Glutamatergic neuron (in vitro differentiated cells): ENCODE measurements around the gene KDM1B. TPM values are rescaled to one million over a fixed set of nuclear protein-coding genes. Genes with fewer than 3 reads are reported as not detected.

Experiments
- DNase-seq: peaks from one replicate; pipeline ENCODE4 v3.0.0; 2022
- H3K27ac Mint-ChIP-seq: one replicate; pipeline ENCODE4 v1.8.0; 2020; ENCODE audit warnings: mild to moderate bottlenecking, mixed read lengths, inconsistent platforms; ENCODE audit not compliant: unreplicated experiment
- H3K27me3 Mint-ChIP-seq: one replicate; pipeline ENCODE4 v1.8.0; 2020; ENCODE audit warnings: mild to moderate bottlenecking, moderate library complexity, mixed read lengths, inconsistent platforms; ENCODE audit not compliant: unreplicated experiment
- H3K36me3 Mint-ChIP-seq: one replicate; pipeline ENCODE4 v1.8.0; 2020; ENCODE audit warnings: mild to moderate bottlenecking, mixed read lengths, inconsistent platforms; ENCODE audit not compliant: unreplicated experiment
- H3K4me1 Mint-ChIP-seq: one replicate; pipeline ENCODE4 v1.8.0; 2020; ENCODE audit warnings: mild to moderate bottlenecking, low read depth, mixed read lengths, inconsistent platforms; ENCODE audit not compliant: unreplicated experiment
- H3K4me3 Mint-ChIP-seq: one replicate; pipeline ENCODE4 v1.8.0; 2020; ENCODE audit warnings: mild to moderate bottlenecking, mixed read lengths, inconsistent platforms; ENCODE audit not compliant: unreplicated experiment
- H3K9me3 Mint-ChIP-seq: one replicate; pipeline ENCODE4 v1.8.0; 2020; ENCODE audit warnings: mild to moderate bottlenecking, moderate library complexity, mixed read lengths, inconsistent platforms; ENCODE audit not compliant: unreplicated experiment
- total RNA-seq: library from RNA; stranded (reverse); fragmentation: NEBNext Ultra II Directional; extraction: Animal tissue kit (Norgen Biotek cat#: 25700); gene quantifications from one replicate; pipeline ENCODE4 v1.2.1, GENCODE V29; 2021; ENCODE audit not compliant: unreplicated experiment
- TF ChIP-seq, protein P1 (sequence below): fragments of 200-600 bp; sonication (generic); IDR thresholded peaks from one replicate; pipeline ENCODE4 v1.5.0; 2021; ENCODE audit not compliant: partially characterized antibody, unreplicated experiment

KDM1B gene
- total RNA-seq, 1 donor from 2014 or later: 21.1 TPM

GRCh38 chr6:18270216-18270615 is 115.0 kb downstream of the KDM1B start:
- TF ChIP-seq, protein P1, sequence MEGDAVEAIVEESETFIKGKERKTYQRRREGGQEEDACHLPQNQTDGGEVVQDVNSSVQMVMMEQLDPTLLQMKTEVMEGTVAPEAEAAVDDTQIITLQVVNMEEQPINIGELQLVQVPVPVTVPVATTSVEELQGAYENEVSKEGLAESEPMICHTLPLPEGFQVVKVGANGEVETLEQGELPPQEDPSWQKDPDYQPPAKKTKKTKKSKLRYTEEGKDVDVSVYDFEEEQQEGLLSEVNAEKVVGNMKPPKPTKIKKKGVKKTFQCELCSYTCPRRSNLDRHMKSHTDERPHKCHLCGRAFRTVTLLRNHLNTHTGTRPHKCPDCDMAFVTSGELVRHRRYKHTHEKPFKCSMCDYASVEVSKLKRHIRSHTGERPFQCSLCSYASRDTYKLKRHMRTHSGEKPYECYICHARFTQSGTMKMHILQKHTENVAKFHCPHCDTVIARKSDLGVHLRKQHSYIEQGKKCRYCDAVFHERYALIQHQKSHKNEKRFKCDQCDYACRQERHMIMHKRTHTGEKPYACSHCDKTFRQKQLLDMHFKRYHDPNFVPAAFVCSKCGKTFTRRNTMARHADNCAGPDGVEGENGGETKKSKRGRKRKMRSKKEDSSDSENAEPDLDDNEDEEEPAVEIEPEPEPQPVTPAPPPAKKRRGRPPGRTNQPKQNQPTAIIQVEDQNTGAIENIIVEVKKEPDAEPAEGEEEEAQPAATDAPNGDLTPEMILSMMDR: no peak
- Mint-ChIP-seq H3K27me3 (peaks cover 2% of the 10 kb centered on the region), H3K4me3 (no peak overlapping the region), H3K4me1 (no peaks in the 10 kb centered on the region), H3K27ac (no peak overlapping the region), H3K9me3 (peaks cover under 1% of the 10 kb centered on the region), H3K36me3 (no peaks in the 10 kb centered on the region)
- no peak for DNase-seq

Other genes starting within 250 kb of the KDM1B start
- gene KIF13A, start 167.8 kb upstream of the KDM1B start, total RNA-seq: 26.7 TPM
- 0.17 TPM for gene NHLRC1, start 32.7 kb upstream of the KDM1B start, total RNA-seq
- gene TPMT, start 345 bp upstream of the KDM1B start, total RNA-seq: 3.4 TPM
- gene DEK, start 109.1 kb downstream of the KDM1B start, total RNA-seq: 33.8 TPM
- gene RNF144B, start 231.9 kb downstream of the KDM1B start, total RNA-seq: not detected